ENCODE measurements around the gene VAV2. TPM values are rescaled to one million over a fixed set of nuclear protein-coding genes. Genes with fewer than 3 reads are reported as not detected.

The VAV2 gene
- 10 to 100 TPM; 17.6 to 24.5 (median 21.7) TPM for total RNA-seq (2021; fragmentation: NEBNext Ultra II Directional; extraction: Animal tissue kit (Norgen Biotek cat#: 25700))
- long read RNA-seq, full-length matches to known transcripts: 1 of 9 reads
- long read RNA-seq, partial matches to known transcripts: 4 of 9 reads
- long read RNA-seq, other reads (novel, unspliced or antisense): 4 of 9 reads

GRCh38 chr9:133991964-133992779 lies at the start of gene VAV2:
TSS of gene VAV2 (minus strand) at chr9:133992324. CDS start at chr9:133992278, 46 bp downstream.
- Mint-ChIP-seq H3K4me1 (ENCODE audit: low read depth) (peaks cover 19% of the 10 kb centered on the region), H3K27ac (peak within 1 kb of the TSS; percentile 93), H3K4me3 (peak within 1 kb of the TSS; percentile 94), H3K9me3 (no peaks in the 10 kb centered on the region), H3K36me3 (ENCODE audit: low read depth) (no peaks in the 10 kb centered on the region), H3K27me3 (ENCODE audit: insufficient read depth) (no peaks in the 10 kb centered on the region; the same call in none of the 2 replicates)
- DNase-seq: no peak
- TF ChIP-seq, protein P1, sequence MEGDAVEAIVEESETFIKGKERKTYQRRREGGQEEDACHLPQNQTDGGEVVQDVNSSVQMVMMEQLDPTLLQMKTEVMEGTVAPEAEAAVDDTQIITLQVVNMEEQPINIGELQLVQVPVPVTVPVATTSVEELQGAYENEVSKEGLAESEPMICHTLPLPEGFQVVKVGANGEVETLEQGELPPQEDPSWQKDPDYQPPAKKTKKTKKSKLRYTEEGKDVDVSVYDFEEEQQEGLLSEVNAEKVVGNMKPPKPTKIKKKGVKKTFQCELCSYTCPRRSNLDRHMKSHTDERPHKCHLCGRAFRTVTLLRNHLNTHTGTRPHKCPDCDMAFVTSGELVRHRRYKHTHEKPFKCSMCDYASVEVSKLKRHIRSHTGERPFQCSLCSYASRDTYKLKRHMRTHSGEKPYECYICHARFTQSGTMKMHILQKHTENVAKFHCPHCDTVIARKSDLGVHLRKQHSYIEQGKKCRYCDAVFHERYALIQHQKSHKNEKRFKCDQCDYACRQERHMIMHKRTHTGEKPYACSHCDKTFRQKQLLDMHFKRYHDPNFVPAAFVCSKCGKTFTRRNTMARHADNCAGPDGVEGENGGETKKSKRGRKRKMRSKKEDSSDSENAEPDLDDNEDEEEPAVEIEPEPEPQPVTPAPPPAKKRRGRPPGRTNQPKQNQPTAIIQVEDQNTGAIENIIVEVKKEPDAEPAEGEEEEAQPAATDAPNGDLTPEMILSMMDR (IDR thresholded peaks at IDR 0.05): no peak

DNA sequence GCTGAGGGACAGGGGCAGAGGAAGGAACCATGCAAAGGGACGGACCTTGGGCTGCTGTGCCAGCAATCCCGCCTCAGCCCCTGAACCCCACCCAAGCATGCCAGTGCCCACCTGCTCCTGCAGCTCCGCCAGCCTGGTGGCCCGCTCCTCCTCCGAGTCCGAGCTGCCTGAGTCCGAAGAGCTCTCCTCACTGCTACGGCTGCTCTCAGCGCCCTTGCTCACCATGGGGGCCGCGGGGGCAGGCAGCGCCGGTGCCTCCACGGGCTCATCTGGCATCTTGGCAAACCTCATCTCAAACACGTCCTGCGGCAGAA lies 49.5 kb upstream of the VAV2 start:
- Mint-ChIP-seq H3K27ac (no peak overlapping the region), H3K36me3 (ENCODE audit: low read depth) (peaks cover 4% of the 10 kb centered on the region), H3K9me3 (no peaks in the 10 kb centered on the region), H3K4me1 (ENCODE audit: low read depth) (no peaks in the 10 kb centered on the region), H3K27me3 (ENCODE audit: insufficient read depth) (peaks cover 3% of the 10 kb centered on the region), H3K4me3 (no peak overlapping the region)
- TF ChIP-seq, protein P1 (IDR thresholded peaks at IDR 0.05): no peak
- no peak for DNase-seq

DNA sequence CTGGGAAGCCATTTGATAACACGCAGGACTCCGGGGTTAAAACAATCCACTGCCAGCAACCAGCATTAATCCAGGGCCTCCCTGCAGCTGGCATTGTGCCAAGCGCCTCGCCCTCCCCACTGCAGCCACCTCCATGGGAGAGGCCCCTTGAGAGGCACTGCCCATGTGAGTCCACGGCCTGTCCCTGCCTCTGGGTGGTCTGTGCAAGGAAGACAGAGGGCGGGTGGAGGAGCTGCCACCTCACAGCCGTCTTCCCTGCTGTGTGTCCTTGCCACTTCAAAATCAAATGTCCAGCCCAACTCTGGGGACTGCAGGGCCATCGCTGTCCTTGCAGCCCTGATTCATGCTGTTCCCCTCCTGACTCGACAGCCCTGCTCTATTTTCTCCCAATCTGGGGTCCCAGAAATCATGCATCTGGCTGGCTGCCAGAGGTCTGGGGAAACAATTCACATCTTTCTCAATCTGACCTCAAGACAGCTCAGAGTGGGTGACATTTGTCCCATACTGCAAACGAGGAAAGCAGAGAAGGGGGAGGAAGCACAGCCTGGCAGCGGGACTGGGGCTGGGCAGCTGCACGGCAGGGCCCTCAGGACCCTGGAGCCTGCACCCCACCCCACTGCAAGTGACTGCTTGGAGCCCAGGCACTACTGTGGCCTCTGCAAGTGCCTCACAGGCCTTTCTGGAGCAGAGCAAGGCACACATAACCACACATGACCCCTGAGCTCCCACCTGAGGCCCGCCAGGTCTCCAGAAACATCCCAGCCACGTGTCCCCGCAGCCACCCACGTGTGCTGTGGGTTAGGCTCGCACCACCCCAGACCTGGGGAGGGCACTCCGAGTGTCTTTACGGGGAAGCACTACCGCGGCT lies 48.9 kb upstream of the VAV2 start:
- Mint-ChIP-seq H3K36me3 (ENCODE audit: low read depth) (peaks cover 9% of the 10 kb centered on the region), H3K9me3 (no peaks in the 10 kb centered on the region), H3K4me3 (no peak overlapping the region), H3K27me3 (ENCODE audit: insufficient read depth) (peaks cover 3% of the 10 kb centered on the region), H3K4me1 (ENCODE audit: low read depth) (no peaks in the 10 kb centered on the region), H3K27ac (no peak overlapping the region; the same call in 1 of the 2 replicates)
- DNase-seq: no peak
- TF ChIP-seq, protein P1 (IDR thresholded peaks at IDR 0.05): no peak

- Mint-ChIP-seq H3K4me3 (no peak overlapping the region), H3K9me3 (no peaks in the 10 kb centered on the region), H3K36me3 (ENCODE audit: low read depth) (peaks cover 9% of the 10 kb centered on the region), H3K27me3 (ENCODE audit: insufficient read depth) (peaks cover 3% of the 10 kb centered on the region), H3K27ac (no peak overlapping the region), H3K4me1 (ENCODE audit: low read depth) (no peaks in the 10 kb centered on the region)
- TF ChIP-seq, protein P1 (IDR thresholded peaks at IDR 0.05): no peak
- DNase-seq: no peak
Measured at GRCh38 chr9:134040176-134040565, 48.0 kb upstream of the VAV2 start.

- no peak for DNase-seq
- Mint-ChIP-seq H3K27me3 (ENCODE audit: insufficient read depth) (peaks cover 5% of the 10 kb centered on the region), H3K9me3 (no peaks in the 10 kb centered on the region), H3K4me1 (ENCODE audit: low read depth) (no peaks in the 10 kb centered on the region), H3K36me3 (ENCODE audit: low read depth) (peaks cover 9% of the 10 kb centered on the region), H3K4me3 (no peak overlapping the region), H3K27ac (no peak overlapping the region)
- TF ChIP-seq, protein P1 (IDR thresholded peaks at IDR 0.05): no peak
Measured at GRCh38 chr9:134039386-134040175, 47.5 kb upstream of the VAV2 start.
